Vagina (tissue), 2 donors: ENCODE measurements around the gene VPS9D1.

Experiments used
- POLR2A ChIP-seq, 2 donors: fragments of 450-650 bp; IDR thresholded peaks; one replicate each; pipeline ENCODE4 v1.6.1; 2017; ENCODE audit warnings: antibody characterized with exemption in 2 of 2, mild to moderate bottlenecking in 2 of 2, moderate library complexity in 2 of 2
- TF ChIP-seq, protein P1 (sequence below), 3 experiments: fragments of 450-650 bp in 2 of 3; fragments of 200-600 bp in 1 of 3; sonication (generic) in 1 of 3; IDR thresholded peaks; one replicate each; pipeline ENCODE4 v1.5.1; 2017 to 2019; ENCODE audit warnings: antibody characterized with exemption in 3 of 3, mild to moderate bottlenecking in 2 of 3, moderate library complexity in 2 of 3

DNA sequence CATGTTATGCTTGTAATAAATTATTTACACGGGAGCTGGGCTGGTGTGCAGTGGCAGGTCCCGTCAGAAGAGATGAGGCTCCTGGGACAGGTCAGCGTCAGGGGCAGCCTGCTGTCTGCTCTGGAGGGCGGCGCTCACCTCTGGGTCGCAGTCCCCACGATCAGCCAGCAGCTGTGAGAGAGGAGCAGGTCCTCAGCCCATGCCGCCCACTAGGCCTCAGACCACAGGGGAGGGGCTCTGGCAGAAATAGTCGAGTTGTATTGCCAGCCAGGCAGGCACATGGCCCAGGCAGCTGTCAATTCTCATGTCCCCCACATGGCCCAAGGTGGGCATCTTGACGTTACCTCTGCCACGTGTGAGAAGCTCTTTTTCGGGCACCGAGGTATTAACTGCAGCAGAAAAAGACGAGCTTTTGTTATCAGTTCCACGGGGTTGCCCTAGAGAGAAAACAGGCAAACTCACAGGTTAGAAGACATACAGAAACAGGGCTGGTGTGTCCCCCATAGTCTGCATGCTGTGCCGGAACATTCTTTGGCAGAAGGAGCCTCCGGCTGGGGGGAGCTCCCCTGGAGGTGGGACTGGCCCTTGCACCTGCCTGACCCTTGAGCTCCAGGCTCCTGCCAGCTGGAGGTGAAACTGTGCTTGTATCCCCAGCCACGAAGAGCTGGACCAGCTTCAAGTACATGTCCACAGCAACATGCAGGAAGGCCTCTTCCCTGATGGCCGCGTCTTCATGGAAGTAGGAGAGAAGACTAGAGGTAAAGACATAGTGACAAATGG lies 18.0 kb upstream of the VPS9D1 start:
- TF ChIP-seq, protein P1, sequence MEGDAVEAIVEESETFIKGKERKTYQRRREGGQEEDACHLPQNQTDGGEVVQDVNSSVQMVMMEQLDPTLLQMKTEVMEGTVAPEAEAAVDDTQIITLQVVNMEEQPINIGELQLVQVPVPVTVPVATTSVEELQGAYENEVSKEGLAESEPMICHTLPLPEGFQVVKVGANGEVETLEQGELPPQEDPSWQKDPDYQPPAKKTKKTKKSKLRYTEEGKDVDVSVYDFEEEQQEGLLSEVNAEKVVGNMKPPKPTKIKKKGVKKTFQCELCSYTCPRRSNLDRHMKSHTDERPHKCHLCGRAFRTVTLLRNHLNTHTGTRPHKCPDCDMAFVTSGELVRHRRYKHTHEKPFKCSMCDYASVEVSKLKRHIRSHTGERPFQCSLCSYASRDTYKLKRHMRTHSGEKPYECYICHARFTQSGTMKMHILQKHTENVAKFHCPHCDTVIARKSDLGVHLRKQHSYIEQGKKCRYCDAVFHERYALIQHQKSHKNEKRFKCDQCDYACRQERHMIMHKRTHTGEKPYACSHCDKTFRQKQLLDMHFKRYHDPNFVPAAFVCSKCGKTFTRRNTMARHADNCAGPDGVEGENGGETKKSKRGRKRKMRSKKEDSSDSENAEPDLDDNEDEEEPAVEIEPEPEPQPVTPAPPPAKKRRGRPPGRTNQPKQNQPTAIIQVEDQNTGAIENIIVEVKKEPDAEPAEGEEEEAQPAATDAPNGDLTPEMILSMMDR (IDR thresholded peaks at IDR 0.05), result no peak
- no peak for TF ChIP-seq POLR2A (IDR thresholded peaks at IDR 0.05)
